Tibial artery (tissue), 4 donors: Measurements from ENCODE around the gene ALPK3.
A peak's percentile ranks its signal among the peaks of the same experiment; 100 is the strongest.

Experiments
- DNase-seq, 2 donors: peaks; one replicate each; pipeline ENCODE4 v3.0.0-alpha.2; 2019
- H3K27ac ChIP-seq, 2 donors: fragments of 200-600 bp; sonication (generic) in 1 of 2; 1 replicate in 1 of 2; 2 replicates in 1 of 2; pipeline ENCODE4 v1.5.1; 2018 to 2019; ENCODE audit warnings: mild to moderate bottlenecking in 1 of 2
- H3K27me3 ChIP-seq, 2 donors: fragments of 200-600 bp; sonication (generic) in 1 of 2; one replicate each; pipeline versions ENCODE4 v1.5.1 to v1.6.0; 2016 to 2019
- H3K36me3 ChIP-seq, 3 donors: fragments of 200-600 bp; sonication (generic) in 2 of 3; one replicate each; pipeline ENCODE4 v1.5.1; 2016 to 2019; ENCODE audit warnings: mild to moderate bottlenecking in 2 of 3
- H3K4me1 ChIP-seq, 4 donors: fragments of 200-600 bp; sonication (generic) in 2 of 4; 1 replicate in 3 of 4; 2 replicates in 1 of 4; pipeline ENCODE4 v1.5.1; 2016 to 2019
- H3K4me3 ChIP-seq, 2 donors: fragments of 200-600 bp; sonication (generic) in 1 of 2; 1 replicate in 1 of 2; 2 replicates in 1 of 2; pipeline ENCODE4 v1.5.1; 2018 to 2019; ENCODE audit warnings: mild to moderate bottlenecking in 2 of 2
- H3K9me3 ChIP-seq, 3 donors: fragments of 200-600 bp; sonication (generic) in 1 of 3; one replicate each; pipeline ENCODE4 v1.5.1; 2016 to 2019
- intact Hi-C: fragments of 100-400 bp; cut with DNase I; formaldehyde crosslinking; loops from one replicate; pipeline ENCODE4 v1.15.0; 2023; ENCODE audit warnings: low total_unique reads
- TF ChIP-seq, protein P1 (sequence below), 2 experiments: fragments of 200-600 bp in 1 of 2; fragments of 450-650 bp in 1 of 2; IDR thresholded peaks; one replicate each; pipeline ENCODE4 v1.5.1; 2017 to 2019; ENCODE audit warnings: antibody characterized with exemption in 2 of 2, mild to moderate bottlenecking in 1 of 2, moderate library complexity in 1 of 2

The ALPK3 gene

DNA sequence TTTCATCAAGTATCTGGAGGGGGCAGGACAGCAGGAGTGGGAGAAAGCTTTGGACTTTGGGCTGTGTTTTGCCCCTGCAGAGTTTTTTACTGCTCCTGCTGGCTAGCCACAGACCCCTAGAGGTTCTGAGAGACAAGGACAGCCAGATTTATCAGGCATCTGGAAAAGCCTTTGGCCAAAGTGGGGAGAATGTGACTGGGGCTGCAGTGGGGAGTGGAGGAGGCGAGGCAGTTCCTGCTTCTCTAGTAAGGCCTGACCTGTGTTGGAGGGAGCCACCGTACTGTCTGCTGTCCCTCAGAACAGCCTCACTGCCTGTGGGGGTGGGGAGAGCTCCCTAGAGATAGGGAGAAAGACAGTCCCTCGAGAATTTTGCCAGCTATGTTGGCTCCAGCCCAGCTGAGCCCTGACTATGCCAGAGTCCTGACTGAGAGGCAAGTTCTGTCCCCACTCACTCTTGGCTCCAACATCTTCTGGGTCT lies 2.2 kb downstream of the ALPK3 start:
- Histone ChIP-seq H3K27me3 (no peaks in the 10 kb centered on the region), H3K36me3 (no peaks in the 10 kb centered on the region), H3K27ac (peak overlapping the region; percentile 99), H3K4me3 (peak overlapping the region; percentile 58 to 64), H3K4me1 (peaks cover 0 to 90% (median 65%) of the 10 kb centered on the region in 4 donors), H3K9me3 (no peaks in the 10 kb centered on the region)
- intact Hi-C loops = loop anchor here (5.0 to 10.0 kb wide), 3 partner anchors 162 to 235 kb away; partner anchors contain the start of genes NMB and ZSCAN2
- DNase-seq = peak in 1 of 2 donors; percentile 84
- TF ChIP-seq, protein P1, sequence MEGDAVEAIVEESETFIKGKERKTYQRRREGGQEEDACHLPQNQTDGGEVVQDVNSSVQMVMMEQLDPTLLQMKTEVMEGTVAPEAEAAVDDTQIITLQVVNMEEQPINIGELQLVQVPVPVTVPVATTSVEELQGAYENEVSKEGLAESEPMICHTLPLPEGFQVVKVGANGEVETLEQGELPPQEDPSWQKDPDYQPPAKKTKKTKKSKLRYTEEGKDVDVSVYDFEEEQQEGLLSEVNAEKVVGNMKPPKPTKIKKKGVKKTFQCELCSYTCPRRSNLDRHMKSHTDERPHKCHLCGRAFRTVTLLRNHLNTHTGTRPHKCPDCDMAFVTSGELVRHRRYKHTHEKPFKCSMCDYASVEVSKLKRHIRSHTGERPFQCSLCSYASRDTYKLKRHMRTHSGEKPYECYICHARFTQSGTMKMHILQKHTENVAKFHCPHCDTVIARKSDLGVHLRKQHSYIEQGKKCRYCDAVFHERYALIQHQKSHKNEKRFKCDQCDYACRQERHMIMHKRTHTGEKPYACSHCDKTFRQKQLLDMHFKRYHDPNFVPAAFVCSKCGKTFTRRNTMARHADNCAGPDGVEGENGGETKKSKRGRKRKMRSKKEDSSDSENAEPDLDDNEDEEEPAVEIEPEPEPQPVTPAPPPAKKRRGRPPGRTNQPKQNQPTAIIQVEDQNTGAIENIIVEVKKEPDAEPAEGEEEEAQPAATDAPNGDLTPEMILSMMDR (IDR thresholded peaks at IDR 0.05) = no peak

DNA sequence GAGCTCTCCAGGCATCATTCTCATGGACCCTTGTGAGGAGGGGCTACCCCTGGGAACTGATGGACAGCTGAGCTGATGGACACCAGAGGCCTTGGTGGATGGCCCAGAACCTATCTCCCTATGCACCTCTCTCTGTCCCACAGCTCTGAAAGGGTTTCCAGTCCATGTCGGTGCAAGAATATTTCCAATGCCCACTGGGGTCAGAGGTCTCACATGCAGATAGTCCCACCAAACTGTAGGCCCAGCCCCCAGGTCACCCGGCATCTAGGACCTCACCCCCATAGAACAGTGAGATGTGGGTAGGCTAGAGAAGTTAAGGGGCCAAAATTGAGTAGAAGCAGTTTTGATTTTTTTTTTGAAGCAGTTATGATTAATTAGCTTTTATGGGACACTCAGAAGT lies 2.6 kb downstream of the ALPK3 start:
- no peaks in the 10 kb centered on the region for H3K27me3 ChIP-seq
- H3K9me3 ChIP-seq = no peaks in the 10 kb centered on the region
- TF ChIP-seq, protein P1 (IDR thresholded peaks at IDR 0.05) = no peak
- H3K4me1 ChIP-seq = peaks cover 0 to 94% (median 69%) of the 10 kb centered on the region in 4 donors
- H3K36me3 ChIP-seq = no peaks in the 10 kb centered on the region
- peak overlapping the region; percentile 99 for H3K27ac ChIP-seq
- H3K4me3 ChIP-seq = peak overlapping the region; percentile 58 to 64
- intact Hi-C loops = loop anchor here (5.0 to 10.0 kb wide), 3 partner anchors 162 to 235 kb away; partner anchors contain the start of genes NMB and ZSCAN2
- peak in 1 of 2 donors; percentile 52 for DNase-seq

DNA sequence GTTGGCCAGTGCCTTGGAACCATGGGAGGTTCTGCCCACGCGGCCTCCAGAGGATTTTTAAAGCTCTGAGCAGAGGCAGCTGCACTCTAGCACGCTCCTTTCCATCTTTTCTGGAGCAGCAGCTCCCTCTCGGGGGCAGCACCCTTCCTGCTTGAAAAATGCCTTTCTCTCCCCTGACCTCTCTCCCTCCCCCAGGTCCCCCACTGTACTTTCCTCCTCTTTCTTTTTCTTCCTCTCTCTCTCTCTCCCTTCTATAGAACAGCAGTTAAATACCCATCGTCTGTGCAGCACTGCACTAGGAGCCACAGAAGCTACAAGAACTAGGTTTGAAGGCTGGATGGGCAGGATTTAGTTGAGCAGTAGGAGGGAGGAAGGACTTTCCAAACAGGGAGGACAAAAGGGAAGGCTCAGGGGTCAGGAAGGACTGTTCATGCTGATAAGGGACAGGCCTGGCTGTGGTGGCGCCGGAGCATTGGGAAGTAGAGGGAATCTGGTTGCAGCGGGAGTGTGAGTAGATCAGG lies 4.4 kb downstream of the ALPK3 start:
- Histone ChIP-seq H3K36me3 (no peaks in the 10 kb centered on the region), H3K4me3 (no peak overlapping the region), H3K27ac (peak overlapping the region; percentile 99), H3K9me3 (no peaks in the 10 kb centered on the region), H3K4me1 (peaks cover 0 to 96% (median 76%) of the 10 kb centered on the region in 4 donors), H3K27me3 (no peaks in the 10 kb centered on the region)
- TF ChIP-seq, protein P1 (IDR thresholded peaks at IDR 0.05) = no peak
- DNase-seq = peak in 1 of 2 donors; percentile 66
- intact Hi-C loops = no loop called here

DNA sequence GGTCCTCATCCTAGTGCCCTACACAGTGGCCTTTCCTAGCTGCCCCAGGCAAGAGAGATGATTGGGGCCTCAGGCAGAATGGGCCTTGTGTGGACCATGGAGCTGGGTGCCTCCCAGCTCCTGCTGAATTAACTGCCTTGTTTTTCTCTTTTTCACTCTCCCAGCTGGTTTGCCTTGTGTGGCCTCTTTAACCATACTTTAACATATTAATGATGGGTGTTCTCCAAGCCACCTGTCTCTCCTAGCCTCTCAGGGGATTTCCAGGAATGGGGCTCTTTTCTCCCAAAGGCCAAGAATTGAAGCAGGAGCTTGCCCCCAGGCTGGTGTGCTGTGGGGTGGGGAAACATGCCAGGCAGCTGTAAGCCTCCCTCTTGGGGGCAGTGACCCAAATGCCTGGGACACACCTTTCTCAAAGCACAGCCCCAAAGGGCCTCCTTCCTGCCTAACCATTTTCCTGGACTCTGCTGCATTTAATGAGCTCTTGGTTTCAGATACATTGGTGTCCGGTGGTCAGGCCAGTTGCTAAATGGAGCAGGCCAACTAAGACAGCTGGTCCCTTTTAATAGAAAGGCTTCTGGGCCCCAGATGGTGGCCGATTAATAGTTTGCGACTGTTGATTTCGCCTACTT lies 5.6 kb downstream of the ALPK3 start:
- Histone ChIP-seq H3K4me1 (peaks cover 0 to 98% (median 77%) of the 10 kb centered on the region in 4 donors), H3K9me3 (no peaks in the 10 kb centered on the region), H3K27me3 (no peaks in the 10 kb centered on the region), H3K27ac (peak overlapping the region; percentile 99), H3K36me3 (peaks cover 0 to 5% (median 2%) of the 10 kb centered on the region in 3 donors), H3K4me3 (no peak overlapping the region)
- DNase-seq = peak in 1 of 2 donors; percentile 25
- intact Hi-C loops = no loop called here
- TF ChIP-seq, protein P1 (IDR thresholded peaks at IDR 0.05) = no peak

DNA sequence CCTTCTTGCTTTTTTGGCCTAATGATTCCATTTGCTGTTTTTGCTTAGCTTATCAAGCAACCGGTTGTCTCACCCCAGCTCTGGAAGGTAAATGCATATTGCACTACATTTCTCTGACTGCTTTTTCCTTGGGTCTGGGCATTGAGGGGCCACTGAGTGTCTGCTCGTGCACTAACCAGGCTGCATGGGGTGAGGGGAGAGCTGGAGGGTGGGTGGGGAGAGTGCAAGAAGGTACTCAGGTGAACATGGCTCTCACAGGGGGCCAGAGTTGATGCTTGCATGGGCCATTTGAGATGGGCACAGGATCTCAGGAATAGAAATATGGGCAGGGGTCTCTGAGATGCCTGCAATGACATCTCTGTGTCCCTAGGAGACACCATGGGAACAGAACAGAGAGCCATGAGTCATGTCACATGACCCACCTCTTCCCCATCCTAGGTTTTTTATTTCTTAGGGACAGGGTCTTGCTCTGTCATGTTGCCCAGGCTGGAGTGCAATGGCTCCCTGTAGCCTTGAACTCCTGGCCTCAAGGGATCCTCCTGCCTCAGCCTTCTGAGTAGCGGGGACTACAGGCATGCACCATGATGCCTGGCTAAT lies 6.2 kb downstream of the ALPK3 start:
- peak in 1 of 2 donors; percentile 38 for DNase-seq
- H3K9me3 ChIP-seq = no peaks in the 10 kb centered on the region
- no peaks in the 10 kb centered on the region for H3K27me3 ChIP-seq
- H3K4me1 ChIP-seq = peaks cover 0 to 98% (median 77%) of the 10 kb centered on the region in 4 donors
- intact Hi-C loops = no loop called here
- TF ChIP-seq, protein P1 (IDR thresholded peaks at IDR 0.05) = no peak
- peak overlapping the region; percentile 99 for H3K27ac ChIP-seq
- H3K36me3 ChIP-seq = peaks cover 0 to 6% (median 3%) of the 10 kb centered on the region in 3 donors
- H3K4me3 ChIP-seq = no peak overlapping the region
